Adrenal gland (tissue), 12 donors: ENCODE data around the gene SUPT6H. TPM values are rescaled to one million over a fixed set of nuclear protein-coding genes. Genes with fewer than 3 reads are reported as not detected.

Source experiments
- DNase-seq, 7 donors: peaks; one replicate each; pipeline ENCODE4 v3.0.0-alpha.2; 2019 to 2020
- H3K27ac ChIP-seq, 5 donors: fragments of 200-600 bp; sonication (generic) in 4 of 5; 1 replicate in 3 of 5; 2 replicates in 2 of 5; pipeline versions ENCODE4 v1.5.1 to v1.8.0; 2016 to 2020; ENCODE audit warnings: mild to moderate bottlenecking in 1 of 5
- H3K27me3 ChIP-seq: fragments of 200-600 bp; 2 replicates; pipeline ENCODE4 v1.8.0; 2021
- H3K36me3 ChIP-seq, 2 donors: fragments of 200-600 bp; replicated peaks in 1 of 2; 1 replicate in 1 of 2; 2 replicates in 1 of 2; pipeline versions ENCODE4 v1.5.1 to v1.8.0; 2018 to 2022
- H3K4me1 ChIP-seq, 2 donors: fragments of 200-600 bp; replicated peaks in 1 of 2; 1 replicate in 1 of 2; 2 replicates in 1 of 2; pipeline versions ENCODE4 v1.5.1 to v1.8.0; 2018 to 2021
- H3K4me3 ChIP-seq, 4 donors: fragments of 200-600 bp; sonication (generic) in 3 of 4; one replicate each; pipeline ENCODE4 v1.5.1; 2016 to 2018
- H3K9me3 ChIP-seq, 3 donors: fragments of 200-600 bp; sonication (generic) in 1 of 3; replicated peaks in 1 of 3; 1 replicate in 2 of 3; 2 replicates in 1 of 3; pipeline versions ENCODE4 v1.5.1 to v1.8.0; 2016 to 2021
- CTCF ChIP-seq, 6 experiments: fragments of 450-650 bp in 4 of 6; fragments of 200-600 bp in 2 of 6; sonication (generic) in 1 of 6; IDR thresholded peaks; 1 replicate in 5 of 6; 2 replicates in 1 of 6; pipeline versions ENCODE4 v1.5.1 to v1.8.0; 2016 to 2021; ENCODE audit warnings: antibody characterized with exemption in 6 of 6, mild to moderate bottlenecking in 2 of 6, moderate library complexity in 1 of 6
- POLR2A ChIP-seq, 2 donors: fragments of 450-650 bp; IDR thresholded peaks; one replicate each; pipeline ENCODE4 v1.6.1; 2017; ENCODE audit warnings: antibody characterized with exemption in 2 of 2, mild to moderate bottlenecking in 2 of 2, moderate library complexity in 1 of 2
- WGBS, 4 donors: extraction: QIAGEN DNeasy Blood & Tissue Kit in 2 of 4; methylation state at CpG; one replicate each; pipeline versions ENCODE4 v1.1.5 to v1.1.7; 2013 to 2017; 5-methylcytosine and 5-hydroxymethylcytosine counted together
- intact Hi-C, 2 donors: fragments of 100-400 bp; cut with DNase I; formaldehyde crosslinking; loops; one replicate each; pipeline versions ENCODE4 v1.14.1 to v1.15.0; 2022 to 2023
- polyA plus RNA-seq, 3 donors: library from polyadenylated mRNA; stranded (reverse); fragments of 200-250 nt in 2 of 3; fragments of 350-450 nt in 1 of 3; fragmentation: Illumina TruSeq in 1 of 3; extraction: RNeasy Lipid Tissue Mini Kit (QIAGEN cat#74804) in 1 of 3; gene quantifications; one replicate each; pipeline ENCODE4 v1.2.3, GENCODE V29; 2013 to 2014
- total RNA-seq, 9 donors: library from RNA; depleted of rRNA in 4 of 9; stranded (reverse); fragments of >200 nt in 4 of 9; fragments of 120-200 nt in 1 of 9; fragmentation: NEBNext Ultra II Directional in 1 of 9; extraction: Animal tissue kit (Norgen Biotek cat#: 25700) in 1 of 9; gene quantifications; one replicate each; pipeline versions ENCODE4 v1.1.0 to v1.2.4, GENCODE V29; 2013 to 2023
- donor health status: healthy with polysubstance abuse.
- donor health status: Bipolar disorder and iron deficiency.
- donor health status: DM: yes; HTN: yes; CAD: no.
- donor health status: DM: no; HTN: no; CAD: no.
- donor health status: DM: no; HTN: no; CAD: no.
- donor health status: DM: yes; HTN: yes; CAD: no.

Gene SUPT6H
- total and polyA plus RNA-seq, 12 donors = 48.1 to 125 (median 71.4) TPM

- DNase-seq = peak; percentile 67 to 81 (median 77)
- peaks cover 0 to 13% of the 10 kb centered on the region in 2 donors for H3K36me3 ChIP-seq
- no peaks in the 10 kb centered on the region for H3K27me3 ChIP-seq
- peaks cover 47 to 49% of the 10 kb centered on the region in 2 donors for H3K4me1 ChIP-seq
- 1 to 7% (median 1%) methylated on average over 19 to 67 of the region's 70 CpGs for WGBS, 4 donors
- H3K9me3 ChIP-seq = no peaks in the 10 kb centered on the region
- intact Hi-C loops = no loop called here
- peak within 1 kb of the TSS; percentile 12 to 98 (median 87) for H3K27ac ChIP-seq
- peak within 1 kb of the TSS; percentile 10 to 93 (median 40) for H3K4me3 ChIP-seq
- TF ChIP-seq POLR2A (IDR thresholded peaks at IDR 0.05) (peak; percentile 91 to 96), CTCF (IDR thresholded peaks at IDR 0.05) (peak in 3 of 6 experiments; percentile 15 to 54 (median 44))
Measured at GRCh38 chr17:28743243-28744103, 81.5 kb downstream of the SUPT6H start, which contains the start of gene TRAF4. Gene TRAF4, plus strand, starts transcription at chr17:28744011. Its CDS starts 102 bp downstream, at chr17:28744113.

GRCh38 chr17:28744104-28744971, 82.3 kb downstream of the SUPT6H start:
- Histone ChIP-seq H3K9me3 (no peaks in the 10 kb centered on the region), H3K4me1 (peaks cover 47 to 52% of the 10 kb centered on the region in 2 donors), H3K4me3 (peak overlapping the region in 3 of 4 donors; percentile 10 to 93 (median 38)), H3K27ac (peak overlapping the region; percentile 12 to 98 (median 87)), H3K36me3 (peaks cover 0 to 21% of the 10 kb centered on the region in 2 donors), H3K27me3 (no peaks in the 10 kb centered on the region)
- 0 to 4% (median 2%) methylated on average over 18 to 61 of the region's 61 CpGs for WGBS, 4 donors
- no peak for TF ChIP-seq CTCF (IDR thresholded peaks at IDR 0.05)
- TF ChIP-seq POLR2A (IDR thresholded peaks at IDR 0.05) = no peak
- peak in 6 of 7 donors; percentile 44 to 74 (median 48) for DNase-seq
- intact Hi-C loops = no loop called here

- H3K36me3 ChIP-seq = peaks cover 0 to 25% of the 10 kb centered on the region in 2 donors
- H3K4me1 ChIP-seq = peaks cover 47 to 57% of the 10 kb centered on the region in 2 donors
- 3 to 5% (median 4%) methylated on average over 14 to 31 of the region's 31 CpGs for WGBS, 4 donors
- no peaks in the 10 kb centered on the region for H3K27me3 ChIP-seq
- peak; percentile 41 to 75 (median 60) for DNase-seq
- H3K9me3 ChIP-seq = no peaks in the 10 kb centered on the region
- peak overlapping the region; percentile 43 to 98 (median 87) for H3K27ac ChIP-seq
- peak overlapping the region in 3 of 4 donors; percentile 10 to 93 (median 38) for H3K4me3 ChIP-seq
- TF ChIP-seq CTCF (IDR thresholded peaks at IDR 0.05) (no peak), POLR2A (IDR thresholded peaks at IDR 0.05) (peak in 1 of 2 donors; percentile 50)
- intact Hi-C loops = no loop called here
Measured at GRCh38 chr17:28744972-28745785, 83.2 kb downstream of the SUPT6H start.
